K562 (cell line): ENCODE measurements around the gene ACTG2. TPM values are rescaled to one million over a fixed set of nuclear protein-coding genes. Genes with fewer than 3 reads are reported as not detected.

Experiments used
- BRF1 ChIP-seq: IDR thresholded peaks from 3 replicates; pipeline ENCODE4 v1.6.1; 2011; ENCODE audit warnings: borderline replicate concordance, mild to moderate bottlenecking; ENCODE audit not compliant: insufficient read length; ENCODE audit errors: extremely low read depth
- CREM ChIP-seq: IDR thresholded peaks from 2 replicates; pipeline ENCODE4 v1.6.1; 2014; ENCODE audit warnings: antibody characterized with exemption, low read depth
- CTBP1 ChIP-seq: fragments of 450-650 bp; IDR thresholded peaks from 2 replicates; pipeline ENCODE4 v1.6.1; 2016; ENCODE audit warnings: borderline replicate concordance
- E2F1 ChIP-seq: sonication (generic); formaldehyde crosslinking; IDR thresholded peaks from 2 replicates; pipeline ENCODE4 v1.8.1; 2023; ENCODE audit warnings: mild to moderate bottlenecking, missing genetic modification reagents, moderate library complexity
- E2F3 ChIP-seq: fragments of 250-450 bp; sonication (Bioruptor Pico); IDR thresholded peaks from 2 replicates; pipeline ENCODE4 v1.4.0; 2020; ENCODE audit warnings: mild to moderate bottlenecking
- EHMT2 ChIP-seq: fragments of 450-650 bp; IDR thresholded peaks from 2 replicates; pipeline ENCODE4 v1.6.1; 2018; ENCODE audit warnings: antibody characterized with exemption
- FOS ChIP-seq: IDR thresholded peaks from 3 replicates; pipeline ENCODE4 v1.6.1; 2011; ENCODE audit not compliant: insufficient read length; ENCODE audit errors: extremely low read depth
- HINFP ChIP-seq: fragments of 450-650 bp; conservative IDR thresholded peaks from 2 replicates; pipeline ENCODE4 v1.6.1; 2016; ENCODE audit warnings: missing genetic modification characterization, low read depth, mild to moderate bottlenecking, control low read depth, missing compliant biosample characterization
- JUNB ChIP-seq: fragments of 450-650 bp; formaldehyde crosslinking; conservative IDR thresholded peaks from 2 replicates; pipeline ENCODE4 v1.4.0; 2020; ENCODE audit warnings: mild to moderate bottlenecking
- KDM2B ChIP-seq: fragments of 250-450 bp; sonication (Bioruptor Pico); IDR thresholded peaks from 2 replicates; pipeline ENCODE4 v1.8.0; 2021; ENCODE audit warnings: mild to moderate bottlenecking, moderate library complexity
- KDM5B ChIP-seq: fragments of 200-600 bp; sonication (generic); IDR thresholded peaks from 2 replicates; pipeline ENCODE4 v1.6.1; 2012; ENCODE audit warnings: low read depth, mild to moderate bottlenecking, moderate library complexity, low read length, control low read depth, inconsistent platforms; ENCODE audit not compliant: insufficient replicate concordance
- KLF1 ChIP-seq: fragments of 450-650 bp; IDR thresholded peaks from 2 replicates; pipeline ENCODE4 v1.6.1; 2016; ENCODE audit warnings: missing genetic modification characterization, missing compliant biosample characterization
- NCOA1 ChIP-seq: fragments of 450-650 bp; IDR thresholded peaks from 2 replicates; pipeline ENCODE4 v1.6.1; 2016; ENCODE audit warnings: low read depth
- RCOR1 ChIP-seq, 2 experiments: IDR thresholded peaks; 2 replicates each; pipeline ENCODE4 v1.6.1; 2012; ENCODE audit warnings: low read depth in 2 of 2, low read length in 2 of 2, borderline replicate concordance in 1 of 2, improper control_type of control experiment in 1 of 2
- SAFB ChIP-seq: fragments of 200-400 bp; formaldehyde crosslinking; IDR thresholded peaks from 2 replicates; pipeline ENCODE4 v1.6.1; 2017; ENCODE audit warnings: low read depth, low read length, borderline replicate concordance
- SIN3B ChIP-seq: fragments of 450-650 bp; IDR thresholded peaks from 2 replicates; pipeline ENCODE4 v1.6.1; 2017; ENCODE audit warnings: low read depth, mild to moderate bottlenecking, moderate library complexity
- TRIM28 ChIP-seq: fragments of 450-650 bp; IDR thresholded peaks from 2 replicates; pipeline ENCODE4 v1.6.1; 2017
- ZNF12 ChIP-seq: sonication (generic); formaldehyde crosslinking; IDR thresholded peaks from 2 replicates; pipeline ENCODE4 v1.4.0; 2020; ENCODE audit warnings: mild to moderate bottlenecking, missing genetic modification reagents
- ZNF24 ChIP-seq: fragments of 450-650 bp; IDR thresholded peaks from 2 replicates; pipeline ENCODE4 v1.6.1; 2016
- ZNF75A ChIP-seq: fragments of 450-650 bp; formaldehyde crosslinking; IDR thresholded peaks from 2 replicates; pipeline ENCODE4 v1.4.0; 2020; ENCODE audit warnings: mild to moderate bottlenecking
- polyA plus RNA-seq, 8 experiments: library from polyadenylated mRNA; depleted of rRNA in 4 of 8; stranded (reverse) in 5 of 8; unstranded in 3 of 8; fragments of >200 nt; fragmentation: Nextera tagmentation in 2 of 8; fragmentation: Illumina TruSeq in 1 of 8; extraction: Ambion mirVana in 2 of 8; extraction: Trizol in 1 of 8; gene quantifications; 2 replicates each; pipeline versions ENCODE4 v1.2.1 to v1.2.3, GENCODE V29; 2011 to 2014; ENCODE audit warnings: inconsistent platforms in 1 of 8, missing spikeins in 1 of 8
- total RNA-seq, 7 experiments: library from RNA; depleted of rRNA in 6 of 7; stranded (reverse); fragments of >200 nt in 6 of 7; fragmentation: Illumina TruSeq in 2 of 7; extraction: Trizol in 2 of 7; gene quantifications; 2 replicates each; pipeline versions ENCODE4 v1.2.1 to v1.2.3, GENCODE V29; 2011 to 2021; ENCODE audit warnings: low replicate concordance in 1 of 7
- TF ChIP-seq, protein P1 (sequence below), 2 experiments: IDR thresholded peaks in 1 of 2; conservative IDR thresholded peaks in 1 of 2; 2 replicates each; pipeline ENCODE4 v1.6.1; 2016; ENCODE audit warnings: low read depth in 2 of 2, mild to moderate bottlenecking in 1 of 2, missing compliant biosample characterization in 1 of 2, missing genetic modification characterization in 1 of 2, moderate library complexity in 1 of 2
- TF ChIP-seq, protein P2 (sequence below): fragments of 250-450 bp; sonication (Bioruptor Pico); IDR thresholded peaks from 2 replicates; pipeline ENCODE4 v1.5.0; 2021

ACTG2 gene
- total and polyA plus RNA-seq, 9 of the 15 experiments (the other 6 are each of a cell fraction or from before 2014, with no cell fraction given), result 0.06 to 0.60 TPM; not detected in 7

GRCh38 chr2:73926493-73927327 lies 33.9 kb downstream of the ACTG2 start, which contains the start of gene DGUOK (continued):
- TF ChIP-seq HINFP (tag), result no peak
- TF ChIP-seq RCOR1 (IDR thresholded peaks at IDR 0.05; ENCODE audit: borderline replicate concordance in 1 of 2, low read depth in 2 of 2, low read length in 2 of 2), result peak in 1 of 2 experiments; percentile 57; a peak in 1 of 4 replicates
- peak; percentile 69 for TF ChIP-seq KDM5B
- TF ChIP-seq SIN3B, result peak; percentile 83
- no peak for TF ChIP-seq BRF1
- TF ChIP-seq SAFB, result no peak; the same call in 1 of the 2 replicates
- no peak for TF ChIP-seq KDM2B (CRISPR knock-in tag)
- TF ChIP-seq E2F3 (CRISPR knock-in tag), result no peak
- peak; percentile 74; the same call in 1 of the 2 replicates for TF ChIP-seq KLF1
- TF ChIP-seq JUNB (CRISPR knock-in tag), result no peak
- TF ChIP-seq ZNF12 (CRISPR knock-in tag), result 0 out of 2 replicates have a peak, but pooled peaks have one; percentile 49
- TF ChIP-seq EHMT2, result no peak
- no peak for TF ChIP-seq ZNF24
- TF ChIP-seq E2F1 (CRISPR knock-in tag), result peak; percentile 72; the same call in 1 of the 2 replicates
- TF ChIP-seq, protein P1, sequence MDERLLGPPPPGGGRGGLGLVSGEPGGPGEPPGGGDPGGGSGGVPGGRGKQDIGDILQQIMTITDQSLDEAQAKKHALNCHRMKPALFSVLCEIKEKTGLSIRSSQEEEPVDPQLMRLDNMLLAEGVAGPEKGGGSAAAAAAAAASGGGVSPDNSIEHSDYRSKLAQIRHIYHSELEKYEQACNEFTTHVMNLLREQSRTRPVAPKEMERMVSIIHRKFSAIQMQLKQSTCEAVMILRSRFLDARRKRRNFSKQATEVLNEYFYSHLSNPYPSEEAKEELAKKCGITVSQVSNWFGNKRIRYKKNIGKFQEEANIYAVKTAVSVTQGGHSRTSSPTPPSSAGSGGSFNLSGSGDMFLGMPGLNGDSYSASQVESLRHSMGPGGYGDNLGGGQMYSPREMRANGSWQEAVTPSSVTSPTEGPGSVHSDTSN (CRISPR knock-in tag; IDR thresholded peaks at IDR 0.05; ENCODE audit: low read depth), result no peak
- TF ChIP-seq, protein P1 (tag; conservative IDR thresholded peaks at IDR 0.05; ENCODE audit: low read depth), result peak; percentile 48; the same call in 1 of the 2 replicates
- TF ChIP-seq TRIM28, result no peak
- TF ChIP-seq, protein P2, sequence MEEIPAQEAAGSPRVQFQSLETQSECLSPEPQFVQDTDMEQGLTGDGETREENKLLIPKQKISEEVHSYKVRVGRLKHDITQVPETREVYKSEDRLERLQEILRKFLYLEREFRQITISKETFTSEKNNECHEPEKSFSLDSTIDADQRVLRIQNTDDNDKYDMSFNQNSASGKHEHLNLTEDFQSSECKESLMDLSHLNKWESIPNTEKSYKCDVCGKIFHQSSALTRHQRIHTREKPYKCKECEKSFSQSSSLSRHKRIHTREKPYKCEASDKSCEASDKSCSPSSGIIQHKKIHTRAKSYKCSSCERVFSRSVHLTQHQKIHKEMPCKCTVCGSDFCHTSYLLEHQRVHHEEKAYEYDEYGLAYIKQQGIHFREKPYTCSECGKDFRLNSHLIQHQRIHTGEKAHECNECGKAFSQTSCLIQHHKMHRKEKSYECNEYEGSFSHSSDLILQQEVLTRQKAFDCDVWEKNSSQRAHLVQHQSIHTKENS (CRISPR knock-in tag), result no peak
- peak; percentile 85 for TF ChIP-seq NCOA1
- TF ChIP-seq FOS, result no peak
- TF ChIP-seq ZNF75A (CRISPR knock-in tag), result no peak
- peak; percentile 98 for TF ChIP-seq CREM
- peak; percentile 68; the same call in 1 of the 2 replicates for TF ChIP-seq CTBP1
